PC-9 (cell line): Measurements from ENCODE around the gene IGF2R. TPM values are rescaled to one million over a fixed set of nuclear protein-coding genes. Genes with fewer than 3 reads are reported as not detected.
"Not testable (repeated sequence)": the region's sequence is repeated elsewhere in the genome, so short reads cannot be mapped to it uniquely, and the experiment has no call there.

Experiments
- BruUV-seq: library from RNA; stranded (reverse); fragments of 400-500 nt; replicated peaks from 2 replicates; lab custom pipeline; 2021; lab: Mats Ljungman, UMichigan
- CTCF ChIA-PET: fragments of 300-600 bp; sonication (Branson Sonifier 250); formaldehyde crosslinking; loops from one replicate; lab custom pipeline; 2022; ENCODE audit warnings: antibody characterized with exemption; lab: Charles Lee
- POLR2A ChIA-PET: fragments of 300-600 bp; sonication (Branson Sonifier 250); formaldehyde crosslinking; loops from one replicate; lab custom pipeline; 2022; ENCODE audit warnings: antibody characterized with exemption; ENCODE audit not compliant: unreplicated experiment; lab: Charles Lee
- DNase-seq, 2 experiments: peaks; one replicate each; pipeline versions ENCODE4 v3.0.0 to v3.0.0-alpha.2; 2015 to 2022; ENCODE audit warnings: mixed read lengths in 1 of 2
- H2AFZ ChIP-seq: fragments of 200-600 bp; sonication (generic); 2 replicates; pipeline ENCODE4 v1.8.1; 2017; ENCODE audit warnings: antibody characterized with exemption
- H3F3A ChIP-seq: fragments of 200-600 bp; sonication (generic); 2 replicates; pipeline ENCODE4 v1.8.1; 2017; ENCODE audit warnings: antibody characterized with exemption, mild to moderate bottlenecking, low read depth; ENCODE audit not compliant: insufficient read depth
- H3K27ac ChIP-seq: fragments of 200-600 bp; sonication (generic); 2 replicates; pipeline ENCODE4 v1.6.1; 2016; ENCODE audit warnings: mixed run types
- H3K27me3 ChIP-seq: fragments of 200-600 bp; sonication (generic); 2 replicates; pipeline ENCODE4 v1.6.1; 2016; ENCODE audit warnings: low read depth, mixed run types; ENCODE audit not compliant: insufficient read depth
- H3K36me3 ChIP-seq: fragments of 200-600 bp; sonication (generic); 2 replicates; pipeline ENCODE4 v1.6.1; 2016; ENCODE audit warnings: low read depth, mixed run types
- H3K4me1 ChIP-seq: fragments of 200-600 bp; sonication (generic); replicated peaks from 2 replicates; pipeline ENCODE4 v1.6.1; 2016; ENCODE audit warnings: mixed run types; ENCODE audit not compliant: insufficient read depth
- H3K4me2 ChIP-seq: fragments of 200-600 bp; sonication (generic); 2 replicates; pipeline ENCODE4 v1.6.1; 2017; ENCODE audit warnings: mixed run types
- H3K4me3 ChIP-seq: fragments of 200-600 bp; sonication (generic); 2 replicates; pipeline ENCODE4 v1.6.1; 2016; ENCODE audit warnings: mixed run types
- H3K79me2 ChIP-seq: fragments of 200-600 bp; sonication (generic); 2 replicates; pipeline ENCODE4 v1.6.1; 2017; ENCODE audit warnings: low read depth, mixed run types
- H3K9me2 ChIP-seq: fragments of 200-600 bp; sonication (generic); 2 replicates; pipeline ENCODE4 v1.8.1; 2017; ENCODE audit warnings: mild to moderate bottlenecking; ENCODE audit not compliant: insufficient read depth
- H3K9me3 ChIP-seq: fragments of 200-600 bp; sonication (generic); 2 replicates; pipeline ENCODE4 v1.8.1; 2016; ENCODE audit warnings: low read depth; ENCODE audit not compliant: insufficient read depth
- H4K20me1 ChIP-seq: fragments of 200-600 bp; sonication (generic); 2 replicates; pipeline ENCODE4 v1.8.1; 2017; ENCODE audit not compliant: insufficient read depth
- CTCF ChIP-seq: fragments of 200-600 bp; sonication (generic); conservative IDR thresholded peaks from 2 replicates; pipeline ENCODE4 v1.6.1; 2017; ENCODE audit warnings: mixed run types, antibody characterized with exemption, mild to moderate bottlenecking, moderate library complexity
- EZH2 ChIP-seq: fragments of 200-600 bp; sonication (generic); IDR thresholded peaks from 2 replicates; pipeline ENCODE4 v1.8.0; 2017; ENCODE audit warnings: antibody characterized with exemption, low read depth
- intact Hi-C: fragments of 100-400 bp; cut with micrococcal nuclease; formaldehyde crosslinking; loops from one replicate; pipeline ENCODE4 v1.10.0; 2022; ENCODE audit not compliant: unreplicated experiment
- total RNA-seq: library from RNA; stranded (reverse); gene quantifications from 2 replicates; pipeline ENCODE4 v1.2.3, GENCODE V29; 2021

IGF2R gene
- total RNA-seq, 1 experiment from 2014 or later, result 53.1 TPM

GRCh38 chr6:159964046-159964445 is 4.8 kb upstream of the IGF2R start:
- Histone ChIP-seq H3K27me3 (no peaks in the 10 kb centered on the region; the same call in 1 of the 2 replicates), H2AFZ (no peak overlapping the region), H3K27ac (no peak overlapping the region), H3K79me2 (no peaks in the 10 kb centered on the region), H3K4me3 (no peak overlapping the region), H4K20me1 (no peaks in the 10 kb centered on the region), H3K36me3 (no peaks in the 10 kb centered on the region), H3F3A (peaks cover 6% of the 10 kb centered on the region; the same call in 1 of the 2 replicates), H3K4me2 (no peak overlapping the region), H3K4me1 (peaks cover 6% of the 10 kb centered on the region; the same call in 1 of the 2 replicates), H3K9me2 (no peaks in the 10 kb centered on the region; the same call in 1 of the 2 replicates), H3K9me3 (no peaks in the 10 kb centered on the region)
- TF ChIP-seq CTCF, result no peak
- TF ChIP-seq EZH2, result no peak
- DNase-seq, result no peak
- ChIA-PET POLR2A (interaction anchor here (0.6 kb wide), 1 partner anchor 11 kb away, joined by 5 read pairs; no protein-coding TSS in a partner anchor), CTCF (no interaction called here)
- intact Hi-C loops, result no loop called here
- no TSS peak for BruUV-seq

- Histone ChIP-seq H3K4me2 (no peak overlapping the region), H3K4me3 (no peak overlapping the region), H3K9me3 (no peaks in the 10 kb centered on the region), H3K79me2 (peaks cover 21% of the 10 kb centered on the region), H3F3A (peaks cover 6% of the 10 kb centered on the region; the same call in 1 of the 2 replicates), H3K9me2 (no peaks in the 10 kb centered on the region; the same call in 1 of the 2 replicates), H4K20me1 (no peaks in the 10 kb centered on the region), H3K36me3 (no peaks in the 10 kb centered on the region), H2AFZ (no peak overlapping the region), H3K27me3 (no peaks in the 10 kb centered on the region; the same call in 1 of the 2 replicates), H3K4me1 (peaks cover 13% of the 10 kb centered on the region), H3K27ac (no peak overlapping the region)
- CTCF ChIA-PET, result interaction anchor here (0.6 kb wide), 1 partner anchor 111 kb away, joined by 3 read pairs; no protein-coding TSS in a partner anchor
- DNase-seq, result no peak
- POLR2A ChIA-PET, result no interaction called here
- TF ChIP-seq CTCF, result no peak
- no peak for TF ChIP-seq EZH2
- intact Hi-C loops, result no loop called here
- no TSS peak for BruUV-seq
These were observed 2.5 kb upstream of the IGF2R start for GRCh38 chr6:159966339-159966738.

- Histone ChIP-seq H3K27ac (no peak overlapping the region), H3K27me3 (no peaks in the 10 kb centered on the region; the same call in 1 of the 2 replicates), H3K4me1 (peaks cover 13% of the 10 kb centered on the region), H3K79me2 (peaks cover 27% of the 10 kb centered on the region), H2AFZ (no peak overlapping the region), H3K9me3 (no peaks in the 10 kb centered on the region), H3K4me2 (no peak overlapping the region), H3K9me2 (no peaks in the 10 kb centered on the region), H3F3A (peaks cover 6% of the 10 kb centered on the region; the same call in 1 of the 2 replicates), H4K20me1 (no peaks in the 10 kb centered on the region), H3K36me3 (no peaks in the 10 kb centered on the region), H3K4me3 (no peak overlapping the region)
- TF ChIP-seq CTCF (no peak), EZH2 (no peak)
- CTCF ChIA-PET, result interaction anchor here (0.6 kb wide), 1 partner anchor 104 kb away, joined by 6 read pairs; no protein-coding TSS in a partner anchor
- no TSS peak for BruUV-seq
- POLR2A ChIA-PET, result no interaction called here
- intact Hi-C loops, result no loop called here
- DNase-seq, result no peak
These were observed 1.9 kb upstream of the IGF2R start for GRCh38 chr6:159966981-159967380.

GRCh38 chr6:159967621-159968020 is 1.3 kb upstream of the IGF2R start:
- H4K20me1 ChIP-seq, H3F3A ChIP-seq, H3K27me3 ChIP-seq, intact Hi-C loops, H3K27ac ChIP-seq, BruUV-seq, H3K9me2 ChIP-seq, H3K36me3 ChIP-seq, POLR2A ChIA-PET, H2AFZ ChIP-seq, H3K4me3 ChIP-seq, DNase-seq, H3K9me3 ChIP-seq: not testable (repeated sequence)
- Histone ChIP-seq H3K4me2 (peak overlapping the region; percentile 97; the same call in 1 of the 2 replicates), H3K4me1 (peaks cover 13% of the 10 kb centered on the region), H3K79me2 (peaks cover 34% of the 10 kb centered on the region)
- CTCF ChIA-PET, result interaction anchor here (0.6 kb wide), 1 partner anchor 104 kb away, joined by 6 read pairs; no protein-coding TSS in a partner anchor
